Panc1 (cell line): ENCODE measurements around the gene ZBTB37. TPM values are rescaled to one million over a fixed set of nuclear protein-coding genes. Genes with fewer than 3 reads are reported as not detected.

Experiments used
- ATAC-seq: fragments of 200-7000 bp; cut with Tn5 transposase; 2 replicates; pipeline ENCODE4 v1.9.1; 2020; ENCODE audit warnings: mild to moderate bottlenecking, moderate library complexity
- BruUV-seq: library from RNA; stranded (reverse); fragments of 400-500 nt; replicated peaks from 2 replicates; lab custom pipeline; 2021; lab: Mats Ljungman, UMichigan
- CTCF ChIA-PET: fragments of 300-600 bp; sonication (Branson Sonifier 250); formaldehyde crosslinking; loops from one replicate; lab custom pipeline; 2022; ENCODE audit warnings: antibody characterized with exemption; lab: Charles Lee
- POLR2A ChIA-PET: fragments of 300-600 bp; sonication (Branson Sonifier 250); formaldehyde crosslinking; loops from one replicate; lab custom pipeline; 2022; ENCODE audit warnings: antibody characterized with exemption; lab: Charles Lee
- DNase-seq: peaks from one replicate; pipeline ENCODE4 v3.0.0-alpha.2; 2010; ENCODE audit warnings: low read depth, low spot score
- H3K27ac ChIP-seq: 2 replicates; pipeline ENCODE4 v1.5.1; 2011; ENCODE audit warnings: mild to moderate bottlenecking, low read length, inconsistent platforms
- H3K27me3 ChIP-seq: fragments of 200-500 bp; sonication (Bioruptor generic); 2 replicates; pipeline ENCODE4 v1.6.0; 2014; ENCODE audit warnings: low read length, inconsistent platforms; ENCODE audit not compliant: control insufficient read depth, insufficient read depth
- H3K36me3 ChIP-seq: fragments of 200-500 bp; sonication (Bioruptor generic); 2 replicates; pipeline ENCODE4 v1.5.1; 2014; ENCODE audit warnings: inconsistent platforms, mild to moderate bottlenecking, low read length, moderate library complexity; ENCODE audit not compliant: control insufficient read depth, insufficient read depth
- H3K4me1 ChIP-seq: 2 replicates; pipeline ENCODE4 v1.5.1; 2011; ENCODE audit warnings: inconsistent platforms, mild to moderate bottlenecking, low read length, moderate library complexity; ENCODE audit not compliant: control insufficient read depth, insufficient read depth
- H3K4me3 ChIP-seq, 2 experiments: 2 replicates each; pipeline ENCODE4 v1.5.1; 2011 to 2012; ENCODE audit warnings: low read depth in 2 of 2, low read length in 2 of 2, mild to moderate bottlenecking in 2 of 2, inconsistent platforms in 1 of 2, moderate library complexity in 1 of 2
- H3K9me3 ChIP-seq: fragments of 200-500 bp; sonication (Bioruptor generic); 2 replicates; pipeline ENCODE4 v1.5.1; 2014; ENCODE audit warnings: low read depth, mild to moderate bottlenecking, inconsistent platforms, low read length, moderate library complexity; ENCODE audit not compliant: control insufficient read depth, insufficient read depth
- POLR2AphosphoS5 ChIP-seq: IDR thresholded peaks from 2 replicates; pipeline ENCODE4 v1.6.1; 2012; ENCODE audit warnings: mild to moderate bottlenecking, low read depth, low read length, moderate library complexity
- SIN3A ChIP-seq: IDR thresholded peaks from 2 replicates; pipeline ENCODE4 v1.6.1; 2012; ENCODE audit warnings: low read depth, mild to moderate bottlenecking, low read length, moderate library complexity, borderline replicate concordance; ENCODE audit not compliant: insufficient read depth
- TCF7L2 ChIP-seq: IDR thresholded peaks from 2 replicates; pipeline ENCODE4 v1.6.1; 2011; ENCODE audit warnings: mild to moderate bottlenecking, low read depth, low read length, inconsistent platforms
- in situ Hi-C: cut with HindIII; loops from 2 replicates; pipeline ENCODE4 v1.10.0; 2016; ENCODE audit warnings: low sequenced_read_pairs, low pct_unique_long_range_greater_than_20kb
- intact Hi-C: fragments of 100-400 bp; cut with micrococcal nuclease; formaldehyde crosslinking; loops from one replicate; pipeline ENCODE4 v1.10.0; 2022; ENCODE audit not compliant: unreplicated experiment
- total RNA-seq: library from RNA; stranded (reverse); gene quantifications from one replicate; pipeline ENCODE4 v1.2.1, GENCODE V29; 2021; ENCODE audit not compliant: unreplicated experiment
- TF ChIP-seq, protein P1 (sequence below), 2 experiments: IDR thresholded peaks; 2 replicates each; pipeline ENCODE4 v1.6.1; 2011 to 2012; ENCODE audit warnings: low read depth in 2 of 2, control low read depth in 1 of 2, low read length in 1 of 2, mild to moderate bottlenecking in 1 of 2, moderate library complexity in 1 of 2; ENCODE audit not compliant: insufficient read depth in 1 of 2
- TF ChIP-seq, protein P2 (sequence below): fragments of 450-650 bp; IDR thresholded peaks from 2 replicates; pipeline ENCODE4 v1.5.1; 2017; ENCODE audit warnings: mild to moderate bottlenecking

ZBTB37 gene
- total RNA-seq, 1 experiment from 2014 or later, result 11.6 TPM

DNA sequence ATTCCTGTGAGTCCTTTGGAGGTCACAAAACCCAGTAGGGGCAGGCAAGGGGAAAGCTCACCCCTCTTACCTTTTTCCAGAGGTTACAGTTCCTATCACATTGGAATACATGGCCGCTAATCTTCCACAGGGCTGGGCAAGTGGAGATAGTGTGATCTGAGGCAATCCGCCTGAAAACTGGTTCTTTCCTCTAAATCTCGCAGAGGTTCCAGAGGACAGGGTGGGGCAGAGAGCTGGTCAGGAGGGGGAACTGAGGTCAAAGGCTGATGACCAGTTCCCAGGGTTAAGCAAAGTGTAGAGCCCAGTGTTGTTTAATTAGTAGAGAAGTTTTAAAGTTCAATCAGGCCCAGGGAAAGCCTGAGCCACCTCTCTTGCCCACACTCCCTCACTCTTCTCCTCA, 49.0 kb downstream of the ZBTB37 start, which contains the start of gene SERPINC1:
Gene SERPINC1 (minus strand): TSS at position 179 of the 400 bp plus-strand sequence. CDS start 68 bp downstream, at position 111.
- ChIA-PET CTCF (no interaction called here), POLR2A (no interaction called here)
- ATAC-seq (no peak), DNase-seq (no peak)
- BruUV-seq, result no TSS peak
- Histone ChIP-seq H3K27ac (no peak within 1 kb of the TSS), H3K36me3 (no peaks in the 10 kb centered on the region), H3K4me1 (no peaks in the 10 kb centered on the region), H3K9me3 (no peaks in the 10 kb centered on the region), H3K27me3 (no peaks in the 10 kb centered on the region; the same call in 1 of the 2 replicates), H3K4me3 (no peak within 1 kb of the TSS)
- in situ Hi-C loops (no loop called here), intact Hi-C loops (no loop called here)
- TF ChIP-seq TCF7L2 (no peak), SIN3A (no peak), POLR2AphosphoS5 (no peak)
- TF ChIP-seq, protein P1, sequence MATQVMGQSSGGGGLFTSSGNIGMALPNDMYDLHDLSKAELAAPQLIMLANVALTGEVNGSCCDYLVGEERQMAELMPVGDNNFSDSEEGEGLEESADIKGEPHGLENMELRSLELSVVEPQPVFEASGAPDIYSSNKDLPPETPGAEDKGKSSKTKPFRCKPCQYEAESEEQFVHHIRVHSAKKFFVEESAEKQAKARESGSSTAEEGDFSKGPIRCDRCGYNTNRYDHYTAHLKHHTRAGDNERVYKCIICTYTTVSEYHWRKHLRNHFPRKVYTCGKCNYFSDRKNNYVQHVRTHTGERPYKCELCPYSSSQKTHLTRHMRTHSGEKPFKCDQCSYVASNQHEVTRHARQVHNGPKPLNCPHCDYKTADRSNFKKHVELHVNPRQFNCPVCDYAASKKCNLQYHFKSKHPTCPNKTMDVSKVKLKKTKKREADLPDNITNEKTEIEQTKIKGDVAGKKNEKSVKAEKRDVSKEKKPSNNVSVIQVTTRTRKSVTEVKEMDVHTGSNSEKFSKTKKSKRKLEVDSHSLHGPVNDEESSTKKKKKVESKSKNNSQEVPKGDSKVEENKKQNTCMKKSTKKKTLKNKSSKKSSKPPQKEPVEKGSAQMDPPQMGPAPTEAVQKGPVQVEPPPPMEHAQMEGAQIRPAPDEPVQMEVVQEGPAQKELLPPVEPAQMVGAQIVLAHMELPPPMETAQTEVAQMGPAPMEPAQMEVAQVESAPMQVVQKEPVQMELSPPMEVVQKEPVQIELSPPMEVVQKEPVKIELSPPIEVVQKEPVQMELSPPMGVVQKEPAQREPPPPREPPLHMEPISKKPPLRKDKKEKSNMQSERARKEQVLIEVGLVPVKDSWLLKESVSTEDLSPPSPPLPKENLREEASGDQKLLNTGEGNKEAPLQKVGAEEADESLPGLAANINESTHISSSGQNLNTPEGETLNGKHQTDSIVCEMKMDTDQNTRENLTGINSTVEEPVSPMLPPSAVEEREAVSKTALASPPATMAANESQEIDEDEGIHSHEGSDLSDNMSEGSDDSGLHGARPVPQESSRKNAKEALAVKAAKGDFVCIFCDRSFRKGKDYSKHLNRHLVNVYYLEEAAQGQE (IDR thresholded peaks at IDR 0.05; ENCODE audit: insufficient read depth in 1 of 2, low read depth in 2 of 2, low read length in 1 of 2), result no peak
- TF ChIP-seq, protein P2, sequence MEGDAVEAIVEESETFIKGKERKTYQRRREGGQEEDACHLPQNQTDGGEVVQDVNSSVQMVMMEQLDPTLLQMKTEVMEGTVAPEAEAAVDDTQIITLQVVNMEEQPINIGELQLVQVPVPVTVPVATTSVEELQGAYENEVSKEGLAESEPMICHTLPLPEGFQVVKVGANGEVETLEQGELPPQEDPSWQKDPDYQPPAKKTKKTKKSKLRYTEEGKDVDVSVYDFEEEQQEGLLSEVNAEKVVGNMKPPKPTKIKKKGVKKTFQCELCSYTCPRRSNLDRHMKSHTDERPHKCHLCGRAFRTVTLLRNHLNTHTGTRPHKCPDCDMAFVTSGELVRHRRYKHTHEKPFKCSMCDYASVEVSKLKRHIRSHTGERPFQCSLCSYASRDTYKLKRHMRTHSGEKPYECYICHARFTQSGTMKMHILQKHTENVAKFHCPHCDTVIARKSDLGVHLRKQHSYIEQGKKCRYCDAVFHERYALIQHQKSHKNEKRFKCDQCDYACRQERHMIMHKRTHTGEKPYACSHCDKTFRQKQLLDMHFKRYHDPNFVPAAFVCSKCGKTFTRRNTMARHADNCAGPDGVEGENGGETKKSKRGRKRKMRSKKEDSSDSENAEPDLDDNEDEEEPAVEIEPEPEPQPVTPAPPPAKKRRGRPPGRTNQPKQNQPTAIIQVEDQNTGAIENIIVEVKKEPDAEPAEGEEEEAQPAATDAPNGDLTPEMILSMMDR, result no peak

DNA sequence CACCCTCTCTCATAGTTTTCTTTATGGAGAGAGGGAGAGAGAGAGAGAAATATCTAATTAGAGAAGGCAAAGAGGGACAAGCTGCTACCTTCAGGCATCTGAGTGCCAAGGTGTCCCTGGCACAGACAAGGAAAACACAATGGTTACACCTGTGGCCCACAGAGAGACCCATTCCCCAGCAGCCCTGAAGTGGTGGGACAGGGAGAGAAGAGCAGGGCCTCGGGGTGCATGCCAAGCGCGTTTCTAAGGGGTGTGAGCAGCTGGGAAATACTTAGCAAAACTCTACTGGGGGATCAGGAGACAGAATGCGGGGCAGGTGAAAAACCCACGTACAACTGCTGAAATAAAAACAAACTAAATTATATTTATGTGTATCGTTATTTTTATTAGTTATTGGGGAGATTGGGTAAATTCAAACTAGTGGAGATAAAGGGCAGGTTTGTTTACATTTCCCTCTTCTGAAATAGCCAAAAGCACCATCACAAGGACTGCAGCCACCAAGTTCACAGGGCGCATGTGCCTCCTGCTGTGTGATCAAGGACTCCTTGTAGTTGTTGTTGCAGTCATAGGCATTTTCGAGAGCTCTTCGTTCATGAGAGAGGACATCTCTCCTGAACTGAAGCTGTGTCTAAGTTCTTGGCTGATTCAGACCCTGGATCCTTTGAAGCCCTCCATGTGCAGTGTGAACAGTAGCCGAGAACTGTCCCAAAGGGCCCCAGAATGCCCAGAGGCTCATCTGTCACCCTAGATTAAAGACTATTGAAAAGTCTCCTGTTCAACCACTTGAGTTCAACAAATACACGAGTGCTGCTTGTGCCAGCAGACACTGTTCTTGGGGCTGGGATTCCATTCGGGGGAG, 49.7 kb downstream of the ZBTB37 start:
- no peak for DNase-seq
- in situ Hi-C loops, result no loop called here
- no TSS peak for BruUV-seq
- ChIA-PET POLR2A (no interaction called here), CTCF (no interaction called here)
- TF ChIP-seq POLR2AphosphoS5 (no peak), TCF7L2 (no peak), SIN3A (no peak)
- TF ChIP-seq, protein P2, result no peak
- TF ChIP-seq, protein P1 (IDR thresholded peaks at IDR 0.05; ENCODE audit: insufficient read depth in 1 of 2, low read depth in 2 of 2, low read length in 1 of 2), result no peak
- Histone ChIP-seq H3K4me1 (no peaks in the 10 kb centered on the region), H3K27me3 (no peaks in the 10 kb centered on the region; the same call in 1 of the 2 replicates), H3K4me3 (no peak overlapping the region), H3K9me3 (no peaks in the 10 kb centered on the region), H3K36me3 (no peaks in the 10 kb centered on the region), H3K27ac (no peak overlapping the region)
- ATAC-seq, result no peak
- intact Hi-C loops, result no loop called here
